GM23338 (cell line): ENCODE results near the gene BAIAP2. TPM values are rescaled to one million over a fixed set of nuclear protein-coding genes. Genes with fewer than 3 reads are reported as not detected.

Experiments used
- ATAC-seq: fragments of 200-7000 bp; cut with Tn5 transposase; 3 replicates; pipeline ENCODE4 v1.9.1; 2020
- DNase-seq: peaks from one replicate; pipeline ENCODE4 v3.0.0-alpha.2; 2015; ENCODE audit warnings: low spot score
- H2AFZ ChIP-seq: fragments of 200-600 bp; sonication (generic); 2 replicates; pipeline ENCODE4 v1.8.0; 2016; ENCODE audit warnings: antibody characterized with exemption, mild to moderate bottlenecking, moderate library complexity
- H3F3A ChIP-seq: fragments of 200-600 bp; sonication (generic); replicated peaks from 2 replicates; pipeline ENCODE4 v1.8.0; 2017; ENCODE audit warnings: antibody characterized with exemption, mixed run types, low read depth
- H3K27ac ChIP-seq: fragments of 200-600 bp; sonication (generic); 2 replicates; pipeline ENCODE4 v1.6.1; 2016; ENCODE audit warnings: low read depth
- H3K27me3 ChIP-seq: fragments of 200-600 bp; sonication (generic); 2 replicates; pipeline ENCODE4 v1.8.0; 2016; ENCODE audit warnings: mild to moderate bottlenecking, mixed run types, moderate library complexity; ENCODE audit not compliant: insufficient read depth
- H3K36me3 ChIP-seq: fragments of 200-600 bp; sonication (generic); 2 replicates; pipeline ENCODE4 v1.8.0; 2016; ENCODE audit warnings: mild to moderate bottlenecking; ENCODE audit not compliant: insufficient read depth
- H3K4me1 ChIP-seq: fragments of 200-600 bp; sonication (generic); 2 replicates; pipeline ENCODE4 v1.8.0; 2016; ENCODE audit warnings: mild to moderate bottlenecking, moderate library complexity; ENCODE audit not compliant: insufficient read depth
- H3K4me2 ChIP-seq: fragments of 200-600 bp; sonication (generic); 2 replicates; pipeline ENCODE4 v1.7.1; 2017; ENCODE audit warnings: mixed run types
- H3K4me3 ChIP-seq: fragments of 200-600 bp; sonication (generic); 2 replicates; pipeline ENCODE4 v1.6.1; 2016; ENCODE audit warnings: mixed run types
- H3K79me2 ChIP-seq: fragments of 200-600 bp; sonication (generic); replicated peaks from 2 replicates; pipeline ENCODE4 v1.8.0; 2017; ENCODE audit warnings: mild to moderate bottlenecking; ENCODE audit not compliant: insufficient read depth
- H3K9me2 ChIP-seq: fragments of 200-600 bp; sonication (generic); 2 replicates; pipeline ENCODE4 v1.8.0; 2017; ENCODE audit not compliant: insufficient read depth
- H4K20me1 ChIP-seq: fragments of 200-600 bp; sonication (generic); replicated peaks from 2 replicates; pipeline ENCODE4 v1.8.0; 2017; ENCODE audit warnings: mild to moderate bottlenecking; ENCODE audit not compliant: insufficient read depth
- H3K27ac Mint-ChIP-seq: 2 replicates; pipeline ENCODE4 v1.8.0; 2020; ENCODE audit warnings: inconsistent platforms, mild to moderate bottlenecking, moderate library complexity, mixed read lengths
- H3K27me3 Mint-ChIP-seq: 3 replicates; pipeline ENCODE4 v1.8.0; 2022; ENCODE audit warnings: low read depth, mild to moderate bottlenecking, moderate library complexity, mixed read lengths, inconsistent platforms; ENCODE audit not compliant: insufficient read depth, poor library complexity
- H3K36me3 Mint-ChIP-seq: 3 replicates; pipeline ENCODE4 v1.8.0; 2021; ENCODE audit warnings: low read depth, mild to moderate bottlenecking, inconsistent platforms, moderate library complexity, mixed read lengths
- H3K4me1 Mint-ChIP-seq: 3 replicates; pipeline ENCODE4 v1.8.0; 2020; ENCODE audit warnings: mild to moderate bottlenecking, inconsistent platforms, mixed read lengths
- H3K4me3 Mint-ChIP-seq: 3 replicates; pipeline ENCODE4 v1.8.0; 2021; ENCODE audit warnings: moderate library complexity, mild to moderate bottlenecking, inconsistent platforms, mixed read lengths
- H3K9me3 Mint-ChIP-seq: 3 replicates; pipeline ENCODE4 v1.8.0; 2020; ENCODE audit warnings: moderate library complexity, mild to moderate bottlenecking, inconsistent platforms, mixed read lengths
- CREB1 ChIP-seq: fragments of 250-450 bp; sonication (Bioruptor Pico); IDR thresholded peaks from 2 replicates; pipeline ENCODE4 v1.5.0; 2020; ENCODE audit warnings: low read depth, mild to moderate bottlenecking, moderate library complexity
- EZH2 ChIP-seq: fragments of 200-600 bp; sonication (generic); IDR thresholded peaks from one replicate; pipeline ENCODE4 v1.8.0; 2017; ENCODE audit warnings: antibody characterized with exemption, mild to moderate bottlenecking, low read depth; ENCODE audit not compliant: unreplicated experiment
- EZH2phosphoT487 ChIP-seq: fragments of 200-600 bp; sonication (generic); IDR thresholded peaks from one replicate; pipeline ENCODE4 v1.8.1; 2018; ENCODE audit warnings: antibody characterized with exemption; ENCODE audit not compliant: unreplicated experiment
- JUNB ChIP-seq: IDR thresholded peaks from one replicate; pipeline ENCODE4 v1.6.1; 2016; ENCODE audit warnings: antibody characterized with exemption; ENCODE audit not compliant: unreplicated experiment
- NANOG ChIP-seq: IDR thresholded peaks from 2 replicates; pipeline ENCODE4 v1.6.1; 2016; ENCODE audit warnings: antibody characterized with exemption, borderline replicate concordance
- POLR2AphosphoS5 ChIP-seq: IDR thresholded peaks from 2 replicates; pipeline ENCODE4 v1.6.1; 2016; ENCODE audit warnings: antibody characterized with exemption, low read depth
- STAT1 ChIP-seq: IDR thresholded peaks from one replicate; pipeline ENCODE4 v1.6.1; 2016; ENCODE audit warnings: antibody characterized with exemption; ENCODE audit not compliant: unreplicated experiment
- ZNF114 ChIP-seq: fragments of 250-450 bp; sonication (Bioruptor Pico); IDR thresholded peaks from 2 replicates; pipeline ENCODE4 v1.5.0; 2020; ENCODE audit warnings: mild to moderate bottlenecking, moderate library complexity
- ZNF331 ChIP-seq: fragments of 250-450 bp; sonication (Bioruptor Pico); IDR thresholded peaks from 2 replicates; pipeline ENCODE4 v1.5.0; 2020; ENCODE audit warnings: low read depth, mild to moderate bottlenecking, moderate library complexity
- polyA plus RNA-seq: library from polyadenylated mRNA; unstranded; fragments of >200 nt; fragmentation: Nextera tagmentation; extraction: Ambion mirVana; gene quantifications from 2 replicates; pipeline ENCODE4 v1.2.1, GENCODE V29; 2016
- total RNA-seq: library from RNA; depleted of rRNA; stranded (reverse); fragments of >200 nt; shearing (Covaris generic); gene quantifications from 2 replicates; pipeline ENCODE4 v1.2.3, GENCODE V29; 2014
- TF ChIP-seq, protein P1 (sequence below): fragments of 250-450 bp; sonication (Bioruptor Pico); IDR thresholded peaks from 2 replicates; pipeline ENCODE4 v1.5.0; 2020; ENCODE audit warnings: mild to moderate bottlenecking, moderate library complexity
- TF ChIP-seq, protein P2 (sequence below): IDR thresholded peaks from one replicate; pipeline ENCODE4 v1.6.1; 2018; ENCODE audit warnings: antibody characterized with exemption; ENCODE audit not compliant: unreplicated experiment
- TF ChIP-seq, protein P3 (sequence below): IDR thresholded peaks from 2 replicates; pipeline ENCODE4 v1.6.1; 2016; ENCODE audit warnings: antibody characterized with exemption
- TF ChIP-seq, protein P4 (sequence below), 2 experiments: fragments of 200-600 bp in 1 of 2; sonication (generic) in 1 of 2; conservative IDR thresholded peaks; 2 replicates each; pipeline versions ENCODE4 v1.5.1 to v1.6.1; 2016 to 2017; ENCODE audit warnings: antibody characterized with exemption in 2 of 2, low read depth in 2 of 2, mild to moderate bottlenecking in 2 of 2, moderate library complexity in 1 of 2

Gene BAIAP2
- total and polyA plus RNA-seq, 2 experiments from 2014 or later, result 21.7 to 22.7 TPM

DNA sequence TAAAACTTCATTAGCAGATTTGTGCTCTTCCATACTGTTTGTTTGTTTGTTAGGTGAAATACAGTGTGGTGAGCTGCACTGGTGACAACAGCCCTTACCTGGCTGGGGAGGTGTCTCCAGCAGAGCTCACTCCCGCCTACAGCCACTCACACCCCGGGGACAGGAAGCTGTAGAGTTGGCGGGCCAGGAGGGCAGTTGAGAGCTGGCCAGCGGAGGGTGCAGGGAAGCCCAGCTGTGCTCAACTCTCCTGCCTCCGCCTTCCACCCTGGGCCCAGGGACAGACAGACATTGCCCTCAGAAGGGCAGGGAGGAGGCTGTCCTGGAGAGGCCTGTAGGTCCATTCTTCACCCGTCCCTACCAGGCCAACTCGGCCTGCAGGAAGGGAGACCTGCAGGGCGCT lies 81.8 kb downstream of the BAIAP2 start:
- H3K4me3 Mint-ChIP-seq, result no peak overlapping the region
- H3K27ac Mint-ChIP-seq, result no peak overlapping the region
- Histone ChIP-seq H3K79me2 (no peaks in the 10 kb centered on the region), H3K4me2 (no peak overlapping the region), H4K20me1 (no peaks in the 10 kb centered on the region), H3K4me3 (no peak overlapping the region), H3F3A (no peaks in the 10 kb centered on the region), H3K36me3 (no peaks in the 10 kb centered on the region), H3K4me1 (no peaks in the 10 kb centered on the region), H3K27me3 (no peaks in the 10 kb centered on the region), H3K9me2 (no peaks in the 10 kb centered on the region), H2AFZ (no peak overlapping the region), H3K27ac (no peak overlapping the region)
- H3K27me3 Mint-ChIP-seq, result peaks cover 11% of the 10 kb centered on the region
- peaks cover 3% of the 10 kb centered on the region; the same call in 2 of the 3 replicates for H3K4me1 Mint-ChIP-seq
- DNase-seq, result no peak
- H3K9me3 Mint-ChIP-seq, result no peaks in the 10 kb centered on the region
- no peak for ATAC-seq
- TF ChIP-seq EZH2, result no peak
- TF ChIP-seq, protein P1, sequence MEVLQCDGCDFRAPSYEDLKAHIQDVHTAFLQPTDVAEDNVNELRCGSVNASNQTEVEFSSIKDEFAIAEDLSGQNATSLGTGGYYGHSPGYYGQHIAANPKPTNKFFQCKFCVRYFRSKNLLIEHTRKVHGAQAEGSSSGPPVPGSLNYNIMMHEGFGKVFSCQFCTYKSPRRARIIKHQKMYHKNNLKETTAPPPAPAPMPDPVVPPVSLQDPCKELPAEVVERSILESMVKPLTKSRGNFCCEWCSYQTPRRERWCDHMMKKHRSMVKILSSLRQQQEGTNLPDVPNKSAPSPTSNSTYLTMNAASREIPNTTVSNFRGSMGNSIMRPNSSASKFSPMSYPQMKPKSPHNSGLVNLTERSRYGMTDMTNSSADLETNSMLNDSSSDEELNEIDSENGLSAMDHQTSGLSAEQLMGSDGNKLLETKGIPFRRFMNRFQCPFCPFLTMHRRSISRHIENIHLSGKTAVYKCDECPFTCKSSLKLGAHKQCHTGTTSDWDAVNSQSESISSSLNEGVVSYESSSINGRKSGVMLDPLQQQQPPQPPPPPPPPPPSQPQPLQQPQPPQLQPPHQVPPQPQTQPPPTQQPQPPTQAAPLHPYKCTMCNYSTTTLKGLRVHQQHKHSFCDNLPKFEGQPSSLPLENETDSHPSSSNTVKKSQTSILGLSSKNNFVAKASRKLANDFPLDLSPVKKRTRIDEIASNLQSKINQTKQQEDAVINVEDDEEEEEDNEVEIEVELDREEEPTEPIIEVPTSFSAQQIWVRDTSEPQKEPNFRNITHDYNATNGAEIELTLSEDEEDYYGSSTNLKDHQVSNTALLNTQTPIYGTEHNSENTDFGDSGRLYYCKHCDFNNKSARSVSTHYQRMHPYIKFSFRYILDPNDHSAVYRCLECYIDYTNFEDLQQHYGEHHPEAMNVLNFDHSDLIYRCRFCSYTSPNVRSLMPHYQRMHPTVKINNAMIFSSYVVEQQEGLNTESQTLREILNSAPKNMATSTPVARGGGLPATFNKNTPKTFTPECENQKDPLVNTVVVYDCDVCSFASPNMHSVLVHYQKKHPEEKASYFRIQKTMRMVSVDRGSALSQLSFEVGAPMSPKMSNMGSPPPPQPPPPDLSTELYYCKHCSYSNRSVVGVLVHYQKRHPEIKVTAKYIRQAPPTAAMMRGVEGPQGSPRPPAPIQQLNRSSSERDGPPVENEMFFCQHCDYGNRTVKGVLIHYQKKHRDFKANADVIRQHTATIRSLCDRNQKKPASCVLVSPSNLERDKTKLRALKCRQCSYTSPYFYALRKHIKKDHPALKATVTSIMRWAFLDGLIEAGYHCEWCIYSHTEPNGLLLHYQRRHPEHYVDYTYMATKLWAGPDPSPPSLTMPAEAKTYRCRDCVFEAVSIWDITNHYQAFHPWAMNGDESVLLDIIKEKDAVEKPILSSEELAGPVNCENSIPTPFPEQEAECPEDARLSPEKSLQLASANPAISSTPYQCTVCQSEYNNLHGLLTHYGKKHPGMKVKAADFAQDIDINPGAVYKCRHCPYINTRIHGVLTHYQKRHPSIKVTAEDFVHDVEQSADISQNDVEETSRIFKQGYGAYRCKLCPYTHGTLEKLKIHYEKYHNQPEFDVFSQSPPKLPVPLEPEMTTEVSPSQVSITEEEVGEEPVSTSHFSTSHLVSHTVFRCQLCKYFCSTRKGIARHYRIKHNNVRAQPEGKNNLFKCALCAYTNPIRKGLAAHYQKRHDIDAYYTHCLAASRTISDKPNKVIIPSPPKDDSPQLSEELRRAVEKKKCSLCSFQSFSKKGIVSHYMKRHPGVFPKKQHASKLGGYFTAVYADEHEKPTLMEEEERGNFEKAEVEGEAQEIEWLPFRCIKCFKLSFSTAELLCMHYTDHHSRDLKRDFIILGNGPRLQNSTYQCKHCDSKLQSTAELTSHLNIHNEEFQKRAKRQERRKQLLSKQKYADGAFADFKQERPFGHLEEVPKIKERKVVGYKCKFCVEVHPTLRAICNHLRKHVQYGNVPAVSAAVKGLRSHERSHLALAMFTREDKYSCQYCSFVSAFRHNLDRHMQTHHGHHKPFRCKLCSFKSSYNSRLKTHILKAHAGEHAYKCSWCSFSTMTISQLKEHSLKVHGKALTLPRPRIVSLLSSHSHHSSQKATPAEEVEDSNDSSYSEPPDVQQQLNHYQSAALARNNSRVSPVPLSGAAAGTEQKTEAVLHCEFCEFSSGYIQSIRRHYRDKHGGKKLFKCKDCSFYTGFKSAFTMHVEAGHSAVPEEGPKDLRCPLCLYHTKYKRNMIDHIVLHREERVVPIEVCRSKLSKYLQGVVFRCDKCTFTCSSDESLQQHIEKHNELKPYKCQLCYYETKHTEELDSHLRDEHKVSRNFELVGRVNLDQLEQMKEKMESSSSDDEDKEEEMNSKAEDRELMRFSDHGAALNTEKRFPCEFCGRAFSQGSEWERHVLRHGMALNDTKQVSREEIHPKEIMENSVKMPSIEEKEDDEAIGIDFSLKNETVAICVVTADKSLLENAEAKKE (CRISPR knock-in tag), result no peak
- TF ChIP-seq, protein P2, sequence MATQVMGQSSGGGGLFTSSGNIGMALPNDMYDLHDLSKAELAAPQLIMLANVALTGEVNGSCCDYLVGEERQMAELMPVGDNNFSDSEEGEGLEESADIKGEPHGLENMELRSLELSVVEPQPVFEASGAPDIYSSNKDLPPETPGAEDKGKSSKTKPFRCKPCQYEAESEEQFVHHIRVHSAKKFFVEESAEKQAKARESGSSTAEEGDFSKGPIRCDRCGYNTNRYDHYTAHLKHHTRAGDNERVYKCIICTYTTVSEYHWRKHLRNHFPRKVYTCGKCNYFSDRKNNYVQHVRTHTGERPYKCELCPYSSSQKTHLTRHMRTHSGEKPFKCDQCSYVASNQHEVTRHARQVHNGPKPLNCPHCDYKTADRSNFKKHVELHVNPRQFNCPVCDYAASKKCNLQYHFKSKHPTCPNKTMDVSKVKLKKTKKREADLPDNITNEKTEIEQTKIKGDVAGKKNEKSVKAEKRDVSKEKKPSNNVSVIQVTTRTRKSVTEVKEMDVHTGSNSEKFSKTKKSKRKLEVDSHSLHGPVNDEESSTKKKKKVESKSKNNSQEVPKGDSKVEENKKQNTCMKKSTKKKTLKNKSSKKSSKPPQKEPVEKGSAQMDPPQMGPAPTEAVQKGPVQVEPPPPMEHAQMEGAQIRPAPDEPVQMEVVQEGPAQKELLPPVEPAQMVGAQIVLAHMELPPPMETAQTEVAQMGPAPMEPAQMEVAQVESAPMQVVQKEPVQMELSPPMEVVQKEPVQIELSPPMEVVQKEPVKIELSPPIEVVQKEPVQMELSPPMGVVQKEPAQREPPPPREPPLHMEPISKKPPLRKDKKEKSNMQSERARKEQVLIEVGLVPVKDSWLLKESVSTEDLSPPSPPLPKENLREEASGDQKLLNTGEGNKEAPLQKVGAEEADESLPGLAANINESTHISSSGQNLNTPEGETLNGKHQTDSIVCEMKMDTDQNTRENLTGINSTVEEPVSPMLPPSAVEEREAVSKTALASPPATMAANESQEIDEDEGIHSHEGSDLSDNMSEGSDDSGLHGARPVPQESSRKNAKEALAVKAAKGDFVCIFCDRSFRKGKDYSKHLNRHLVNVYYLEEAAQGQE, result no peak
- no peak for TF ChIP-seq EZH2phosphoT487
- TF ChIP-seq, protein P3, sequence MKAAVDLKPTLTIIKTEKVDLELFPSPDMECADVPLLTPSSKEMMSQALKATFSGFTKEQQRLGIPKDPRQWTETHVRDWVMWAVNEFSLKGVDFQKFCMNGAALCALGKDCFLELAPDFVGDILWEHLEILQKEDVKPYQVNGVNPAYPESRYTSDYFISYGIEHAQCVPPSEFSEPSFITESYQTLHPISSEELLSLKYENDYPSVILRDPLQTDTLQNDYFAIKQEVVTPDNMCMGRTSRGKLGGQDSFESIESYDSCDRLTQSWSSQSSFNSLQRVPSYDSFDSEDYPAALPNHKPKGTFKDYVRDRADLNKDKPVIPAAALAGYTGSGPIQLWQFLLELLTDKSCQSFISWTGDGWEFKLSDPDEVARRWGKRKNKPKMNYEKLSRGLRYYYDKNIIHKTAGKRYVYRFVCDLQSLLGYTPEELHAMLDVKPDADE, result no peak
- TF ChIP-seq ZNF114, result no peak
- TF ChIP-seq CREB1 (CRISPR knock-in tag), result no peak
- no peak for TF ChIP-seq STAT1
- TF ChIP-seq ZNF331 (CRISPR knock-in tag), result no peak
- TF ChIP-seq NANOG, result no peak
- TF ChIP-seq JUNB, result no peak
- TF ChIP-seq, protein P4, sequence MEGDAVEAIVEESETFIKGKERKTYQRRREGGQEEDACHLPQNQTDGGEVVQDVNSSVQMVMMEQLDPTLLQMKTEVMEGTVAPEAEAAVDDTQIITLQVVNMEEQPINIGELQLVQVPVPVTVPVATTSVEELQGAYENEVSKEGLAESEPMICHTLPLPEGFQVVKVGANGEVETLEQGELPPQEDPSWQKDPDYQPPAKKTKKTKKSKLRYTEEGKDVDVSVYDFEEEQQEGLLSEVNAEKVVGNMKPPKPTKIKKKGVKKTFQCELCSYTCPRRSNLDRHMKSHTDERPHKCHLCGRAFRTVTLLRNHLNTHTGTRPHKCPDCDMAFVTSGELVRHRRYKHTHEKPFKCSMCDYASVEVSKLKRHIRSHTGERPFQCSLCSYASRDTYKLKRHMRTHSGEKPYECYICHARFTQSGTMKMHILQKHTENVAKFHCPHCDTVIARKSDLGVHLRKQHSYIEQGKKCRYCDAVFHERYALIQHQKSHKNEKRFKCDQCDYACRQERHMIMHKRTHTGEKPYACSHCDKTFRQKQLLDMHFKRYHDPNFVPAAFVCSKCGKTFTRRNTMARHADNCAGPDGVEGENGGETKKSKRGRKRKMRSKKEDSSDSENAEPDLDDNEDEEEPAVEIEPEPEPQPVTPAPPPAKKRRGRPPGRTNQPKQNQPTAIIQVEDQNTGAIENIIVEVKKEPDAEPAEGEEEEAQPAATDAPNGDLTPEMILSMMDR (conservative IDR thresholded peaks at IDR 0.05; ENCODE audit: low read depth in 2 of 2), result no peak
- no peak for TF ChIP-seq POLR2AphosphoS5
- H3K36me3 Mint-ChIP-seq, result no peaks in the 10 kb centered on the region
